ENCODE measurements around the gene AKTIP.
A peak's percentile ranks its signal among the peaks of the same experiment; 100 is the strongest.

AKTIP gene

DNA sequence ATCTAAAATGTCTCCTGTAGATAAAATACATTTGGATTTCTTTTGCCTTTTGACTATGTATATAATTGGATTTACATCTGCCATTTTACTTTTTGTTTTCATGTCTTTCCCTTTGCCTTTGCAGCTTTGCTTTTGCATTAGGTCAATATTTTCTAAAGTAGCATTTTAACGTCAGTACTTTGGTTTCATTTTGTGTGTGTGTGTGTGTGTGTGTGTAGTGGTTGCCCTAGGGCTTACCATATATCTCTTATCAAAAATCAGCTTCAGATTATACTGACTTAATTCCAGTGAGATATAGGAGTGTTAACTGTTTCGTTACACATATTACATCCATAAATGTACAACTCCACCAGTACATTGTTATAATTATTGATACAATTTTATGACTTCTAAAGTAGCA lies 26.1 kb downstream of the AKTIP start:
- peak overlapping the region; percentile 52 for H3K4me3 Mint-ChIP-seq
- peaks cover 88% of the 10 kb centered on the region for H3K36me3 Mint-ChIP-seq (ENCODE audit: low read depth)
- peak overlapping the region; percentile 82 for H3K27ac Mint-ChIP-seq
- no peaks in the 10 kb centered on the region for H3K27me3 Mint-ChIP-seq
- H3K4me1 Mint-ChIP-seq (ENCODE audit: low read depth), result peaks cover 34% of the 10 kb centered on the region
- H3K9me3 Mint-ChIP-seq, result no peaks in the 10 kb centered on the region

GRCh38 chr16:53465606-53466280 lies 37.3 kb downstream of the AKTIP start:
- no peak overlapping the region for H3K27ac Mint-ChIP-seq
- peaks cover 41% of the 10 kb centered on the region for H3K4me1 Mint-ChIP-seq (ENCODE audit: low read depth)
- H3K9me3 Mint-ChIP-seq, result no peaks in the 10 kb centered on the region
- no peaks in the 10 kb centered on the region for H3K27me3 Mint-ChIP-seq
- peaks cover 69% of the 10 kb centered on the region for H3K36me3 Mint-ChIP-seq (ENCODE audit: low read depth)
- H3K4me3 Mint-ChIP-seq, result peak overlapping the region; percentile 35

DNA sequence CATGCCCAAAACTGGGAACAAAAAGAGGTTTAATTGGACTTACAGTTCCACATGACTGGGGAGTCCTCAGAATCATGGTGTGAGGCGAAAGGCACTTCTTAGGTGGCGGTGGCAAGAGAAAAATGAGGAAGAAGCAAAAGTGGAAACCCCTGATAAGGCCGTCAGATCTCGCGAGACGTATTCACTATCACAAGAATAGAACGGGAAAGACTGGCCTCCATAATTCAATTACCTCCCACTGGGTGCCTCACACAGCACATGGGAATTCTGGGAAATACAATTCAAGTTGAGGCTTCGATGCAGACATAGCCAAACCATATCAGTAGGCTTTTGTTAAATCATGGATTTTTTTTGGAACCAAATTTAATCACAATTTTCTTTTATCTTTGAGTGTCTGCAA lies 44.4 kb downstream of the AKTIP start:
- no peaks in the 10 kb centered on the region for H3K27me3 Mint-ChIP-seq
- peak overlapping the region; percentile 65 for H3K27ac Mint-ChIP-seq
- peaks cover 85% of the 10 kb centered on the region for H3K4me1 Mint-ChIP-seq (ENCODE audit: low read depth)
- H3K4me3 Mint-ChIP-seq, result peak overlapping the region; percentile 65
- peaks cover 79% of the 10 kb centered on the region for H3K36me3 Mint-ChIP-seq (ENCODE audit: low read depth)
- H3K9me3 Mint-ChIP-seq, result no peaks in the 10 kb centered on the region

DNA sequence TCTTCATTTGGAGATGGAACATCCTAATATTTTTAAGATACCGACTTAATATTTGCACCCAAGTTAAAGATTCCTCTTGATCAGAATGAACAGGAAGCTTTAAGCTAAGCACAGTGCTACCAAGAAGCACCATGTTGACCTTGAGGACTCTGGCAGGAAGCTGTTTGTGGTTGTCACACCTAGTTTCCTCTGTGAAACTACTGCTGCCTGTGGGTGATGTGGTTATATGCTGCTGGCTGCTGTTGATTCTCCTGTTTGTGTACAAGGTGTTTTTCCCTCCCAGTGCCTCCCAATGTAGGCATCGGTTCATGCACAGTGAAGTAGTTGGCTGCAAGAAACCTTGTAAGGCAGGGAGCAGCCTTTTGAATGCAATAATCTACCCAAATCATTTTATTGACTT lies 45.3 kb downstream of the AKTIP start:
- no peaks in the 10 kb centered on the region for H3K27me3 Mint-ChIP-seq
- no peaks in the 10 kb centered on the region for H3K9me3 Mint-ChIP-seq
- H3K36me3 Mint-ChIP-seq (ENCODE audit: low read depth), result peaks cover 71% of the 10 kb centered on the region
- H3K27ac Mint-ChIP-seq, result peak overlapping the region; percentile 72
- H3K4me3 Mint-ChIP-seq, result peak overlapping the region; percentile 72
- H3K4me1 Mint-ChIP-seq (ENCODE audit: low read depth), result peaks cover 88% of the 10 kb centered on the region

DNA sequence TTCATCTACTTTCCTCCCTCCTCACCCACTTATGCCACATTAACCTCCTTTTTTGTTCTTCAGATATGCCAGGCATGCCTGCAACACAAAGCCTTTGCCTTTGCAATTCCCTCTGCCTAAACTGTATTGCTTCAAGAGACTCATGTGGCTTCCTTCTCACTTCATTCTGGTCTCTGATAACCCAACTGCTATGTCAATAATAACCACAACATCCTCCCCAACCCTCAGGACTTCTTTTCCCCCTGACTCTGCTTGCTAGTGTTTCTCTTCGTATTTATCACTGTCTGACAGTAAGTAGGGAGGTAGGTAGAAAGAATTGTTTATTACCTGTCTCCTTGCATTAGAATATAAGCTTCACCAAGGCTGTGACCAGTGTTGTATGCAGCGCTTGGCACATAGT lies 46.4 kb downstream of the AKTIP start:
- Mint-ChIP-seq H3K4me3 (peak overlapping the region; percentile 72), H3K4me1 (ENCODE audit: low read depth) (peaks cover 90% of the 10 kb centered on the region), H3K27me3 (no peaks in the 10 kb centered on the region), H3K36me3 (ENCODE audit: low read depth) (peaks cover 68% of the 10 kb centered on the region), H3K9me3 (no peaks in the 10 kb centered on the region), H3K27ac (peak overlapping the region; percentile 89)

DNA sequence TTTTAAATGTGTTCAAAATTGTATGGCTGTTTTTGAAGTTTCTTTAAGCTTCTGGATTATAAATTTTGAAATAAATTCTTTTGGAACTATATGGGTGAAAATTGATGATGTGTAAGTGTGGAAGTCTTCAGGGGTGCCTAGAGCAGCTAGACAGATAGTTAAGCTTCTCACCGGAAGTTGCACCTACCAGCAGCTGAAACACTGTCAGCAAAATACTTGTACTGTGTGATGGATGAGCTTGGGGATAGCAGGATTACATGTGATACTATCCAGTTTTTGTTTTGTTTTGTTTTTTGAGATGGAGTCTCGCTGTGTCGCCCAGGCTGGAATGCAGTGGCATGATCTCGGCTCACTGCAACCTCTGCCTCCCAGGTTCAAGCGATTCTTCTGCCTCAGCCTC lies 49.1 kb downstream of the AKTIP start:
- no peaks in the 10 kb centered on the region for H3K27me3 Mint-ChIP-seq
- H3K9me3 Mint-ChIP-seq, result no peaks in the 10 kb centered on the region
- peak overlapping the region; percentile 14 for H3K4me3 Mint-ChIP-seq
- H3K36me3 Mint-ChIP-seq (ENCODE audit: low read depth), result peaks cover 55% of the 10 kb centered on the region
- H3K4me1 Mint-ChIP-seq (ENCODE audit: low read depth), result peaks cover 89% of the 10 kb centered on the region
- H3K27ac Mint-ChIP-seq, result peak overlapping the region; percentile 78

- H3K9me3 Mint-ChIP-seq, result no peaks in the 10 kb centered on the region
- H3K4me1 Mint-ChIP-seq (ENCODE audit: low read depth), result peaks cover 69% of the 10 kb centered on the region
- H3K4me3 Mint-ChIP-seq, result peak overlapping the region; percentile 56
- peak overlapping the region; percentile 55 for H3K27ac Mint-ChIP-seq
- no peaks in the 10 kb centered on the region for H3K27me3 Mint-ChIP-seq
- H3K36me3 Mint-ChIP-seq (ENCODE audit: low read depth), result peaks cover 43% of the 10 kb centered on the region
Measured at GRCh38 chr16:53449816-53450517, 53.0 kb downstream of the AKTIP start.

- Mint-ChIP-seq H3K4me3 (no peak overlapping the region), H3K9me3 (no peaks in the 10 kb centered on the region), H3K27me3 (no peaks in the 10 kb centered on the region), H3K4me1 (ENCODE audit: low read depth) (peaks cover 38% of the 10 kb centered on the region), H3K36me3 (ENCODE audit: low read depth) (peaks cover 52% of the 10 kb centered on the region), H3K27ac (peak overlapping the region; percentile 15)
Measured at GRCh38 chr16:53446090-53446489, 56.9 kb downstream of the AKTIP start.

GRCh38 chr16:53445534-53445933 lies 57.5 kb downstream of the AKTIP start:
- Mint-ChIP-seq H3K4me1 (ENCODE audit: low read depth) (peaks cover 38% of the 10 kb centered on the region), H3K27ac (peak overlapping the region; percentile 15), H3K9me3 (no peaks in the 10 kb centered on the region), H3K36me3 (ENCODE audit: low read depth) (peaks cover 56% of the 10 kb centered on the region), H3K4me3 (no peak overlapping the region), H3K27me3 (no peaks in the 10 kb centered on the region)
